NCI-H526 treated with DMSO at 0.1 percent for 48 hours (cell line): ENCODE results near the gene COL24A1.
"Not testable (repeated sequence)": the region's sequence is repeated elsewhere in the genome, so short reads cannot be mapped to it uniquely, and the experiment has no call there.

Source experiments
- DNase-seq: peaks from one replicate; lab custom pipeline; 2025; lab: John Stamatoyannopoulos, UW

COL24A1 gene

DNA sequence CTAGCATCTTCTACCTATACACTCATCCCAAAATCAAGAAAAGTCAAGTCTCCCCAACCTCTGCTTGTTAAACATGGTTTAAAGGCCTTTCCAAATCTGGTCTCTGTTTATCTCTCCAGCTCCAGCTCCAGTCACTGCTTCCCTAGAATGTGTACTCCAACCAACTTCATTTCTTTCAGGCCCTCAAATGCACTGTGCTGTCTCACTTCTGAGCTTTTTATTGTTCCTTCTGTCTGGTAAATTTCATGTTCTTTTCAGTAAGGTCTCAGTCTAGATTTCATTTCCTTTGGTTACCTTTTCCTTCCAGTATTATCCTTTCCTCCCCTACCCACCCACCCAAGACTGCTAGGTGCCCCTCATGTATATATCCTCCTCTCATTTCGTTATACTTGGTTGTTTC lies 3.7 kb downstream of the COL24A1 start:
- DNase-seq = no peak

DNA sequence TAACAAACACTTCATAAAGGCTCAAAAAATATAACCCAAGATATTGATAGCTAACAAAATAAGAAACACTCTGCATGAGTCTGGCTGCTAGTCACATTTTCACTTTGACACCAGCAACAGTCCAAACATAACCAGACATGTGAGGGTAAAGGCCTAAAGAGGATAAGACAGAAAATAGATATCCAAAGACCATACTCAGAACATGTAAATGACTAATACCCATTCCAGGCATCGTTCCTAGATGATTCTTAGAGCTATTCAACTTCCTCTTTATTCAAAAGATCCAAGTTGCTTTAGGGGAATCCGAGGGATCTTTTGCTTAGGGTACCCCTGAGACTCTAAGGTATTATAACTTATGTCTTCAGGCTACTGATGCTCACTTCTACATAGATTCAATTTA lies 5.1 kb downstream of the COL24A1 start:
- DNase-seq = no peak

DNA sequence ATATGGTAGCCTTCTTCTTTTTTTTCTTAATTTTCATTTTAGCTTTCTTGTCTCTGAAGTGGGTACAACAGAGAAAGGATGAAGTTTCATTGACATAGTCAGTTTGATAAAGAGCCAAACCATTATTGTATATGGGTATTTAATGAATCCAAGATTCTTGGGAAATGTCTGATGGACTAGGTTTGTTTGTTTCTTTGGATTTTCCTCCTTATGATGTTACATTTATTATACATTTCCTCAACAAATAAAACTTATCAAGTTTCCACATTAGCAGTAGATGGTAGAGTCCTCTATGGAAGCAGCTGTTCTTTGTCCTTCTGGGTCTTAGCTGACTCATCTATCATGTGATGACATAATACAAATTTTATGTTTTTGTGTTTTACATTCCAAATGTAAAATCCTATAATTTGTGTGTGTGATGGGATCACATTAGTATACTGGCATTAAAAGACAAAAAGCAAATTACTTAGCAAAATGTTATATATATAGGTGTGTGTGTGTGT lies 6.0 kb downstream of the COL24A1 start:
- no peak for DNase-seq

DNA sequence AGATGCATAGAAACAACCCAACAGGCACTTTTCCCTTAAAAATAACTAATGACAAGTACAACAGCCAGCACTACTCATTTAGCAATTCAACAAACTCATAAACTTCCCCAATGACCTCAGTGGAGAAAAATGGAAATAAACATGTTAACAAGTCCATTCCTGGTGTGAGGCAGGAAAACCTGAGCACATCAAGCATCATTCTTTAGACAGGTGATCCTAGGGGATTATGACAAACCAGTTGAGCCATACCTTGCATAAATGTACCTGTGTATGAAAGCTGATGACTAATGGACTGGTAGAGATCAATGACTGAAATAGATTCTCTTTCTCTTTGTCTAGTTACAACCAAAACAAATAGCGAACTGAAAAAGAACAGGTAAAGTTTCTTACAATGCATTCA lies 7.0 kb downstream of the COL24A1 start:
- no peak for DNase-seq

DNA sequence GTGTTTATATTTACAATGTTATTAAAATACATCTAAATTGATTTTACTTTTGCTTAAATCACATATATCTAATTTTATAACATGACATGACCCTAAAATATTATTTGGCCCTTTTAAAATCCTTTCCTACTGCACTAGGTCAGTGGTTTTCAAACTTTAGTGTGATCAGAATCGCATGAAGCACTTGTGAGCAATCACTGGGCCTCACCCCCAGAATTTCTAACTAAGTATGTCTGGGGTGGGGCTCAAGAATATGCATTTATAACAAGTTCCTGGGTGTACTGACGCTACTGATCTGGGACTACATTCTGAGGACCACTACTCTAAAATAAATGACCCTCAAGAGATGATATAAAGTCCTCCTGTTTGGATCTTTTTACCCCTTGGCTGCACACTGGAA lies 8.8 kb downstream of the COL24A1 start:
- DNase-seq = no peak

DNA sequence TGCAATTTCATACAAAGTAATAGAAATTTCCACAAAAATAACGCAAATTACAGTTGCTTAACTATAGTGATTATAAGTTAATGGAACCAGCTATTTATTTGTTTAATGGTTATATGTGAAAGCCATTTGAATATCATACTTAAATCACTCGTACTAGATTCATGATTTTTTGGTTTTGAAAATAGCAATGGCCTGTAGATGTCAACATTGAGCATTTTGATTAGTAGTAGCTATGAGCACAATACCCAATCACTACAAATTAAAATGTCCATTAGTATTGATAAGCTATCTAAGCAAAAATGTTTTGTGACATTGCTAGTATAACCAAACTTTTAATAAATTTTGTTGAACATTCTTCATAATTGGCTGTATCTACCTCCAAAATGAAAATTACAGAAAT lies 10.0 kb downstream of the COL24A1 start:
- no peak for DNase-seq

DNA sequence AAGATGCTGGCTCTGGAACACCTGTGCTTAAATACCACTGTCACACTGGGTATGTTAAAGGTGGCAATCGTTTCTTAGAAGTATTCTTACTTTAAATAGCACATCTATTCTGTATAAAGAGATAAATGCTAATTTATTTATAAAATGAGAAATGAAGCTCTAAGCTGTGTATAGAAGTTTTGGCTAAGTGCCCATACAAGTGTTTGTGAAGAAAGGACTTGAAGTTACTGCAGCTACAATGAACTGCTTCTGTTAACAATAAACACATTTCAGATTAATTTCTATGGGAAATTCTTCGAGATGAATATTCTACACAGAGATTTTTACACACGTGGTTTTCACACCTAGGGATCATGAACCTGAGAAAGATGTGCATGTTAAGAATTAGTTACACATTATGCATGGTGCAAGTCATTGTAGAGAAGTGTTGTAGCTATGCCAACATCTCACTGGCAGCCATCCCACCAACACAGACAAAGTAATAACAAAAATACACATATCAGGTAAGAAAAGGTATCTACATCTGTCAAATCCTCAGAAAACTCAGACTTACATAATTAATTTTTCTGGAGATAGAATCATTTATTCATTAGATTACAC lies 16.2 kb downstream of the COL24A1 start:
- no peak for DNase-seq

DNA sequence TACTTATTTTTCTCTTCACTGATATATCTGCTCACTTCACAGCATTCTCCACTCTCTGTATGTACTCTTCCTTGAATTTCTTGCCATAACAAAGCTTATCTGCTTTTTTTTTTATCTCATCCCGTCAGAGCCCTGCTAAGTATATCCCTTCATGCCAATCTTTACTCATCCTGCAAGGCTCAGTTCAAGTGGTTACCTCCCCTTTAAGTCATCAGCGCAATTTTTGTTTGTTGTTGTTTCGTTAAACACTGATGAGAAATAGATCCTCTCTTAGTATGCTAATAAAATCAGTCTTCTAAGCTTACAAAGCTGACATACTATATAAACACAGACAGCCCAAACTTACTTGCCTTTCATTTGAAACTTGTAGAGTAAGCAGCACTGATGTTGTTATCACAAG lies 17.8 kb downstream of the COL24A1 start:
- no peak for DNase-seq

DNA sequence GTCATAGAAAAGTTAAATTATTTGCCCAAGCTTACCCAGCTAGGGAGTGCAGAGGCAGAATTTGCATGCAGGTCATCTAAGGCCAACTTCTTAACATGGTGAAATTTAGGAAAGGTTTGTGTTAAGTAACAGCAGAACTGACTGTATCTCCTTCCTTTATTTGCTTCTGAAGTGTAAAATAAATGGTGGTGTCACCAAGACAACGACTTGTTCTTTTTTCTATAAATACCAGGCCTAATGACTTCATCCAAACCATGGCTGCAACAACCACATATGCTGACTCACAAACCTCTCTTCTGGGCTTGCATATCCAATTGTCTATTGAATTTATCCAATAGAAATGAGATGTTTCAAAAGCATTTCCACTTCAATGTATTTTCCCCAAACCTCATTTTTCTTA lies 19.1 kb downstream of the COL24A1 start:
- no peak for DNase-seq

DNA sequence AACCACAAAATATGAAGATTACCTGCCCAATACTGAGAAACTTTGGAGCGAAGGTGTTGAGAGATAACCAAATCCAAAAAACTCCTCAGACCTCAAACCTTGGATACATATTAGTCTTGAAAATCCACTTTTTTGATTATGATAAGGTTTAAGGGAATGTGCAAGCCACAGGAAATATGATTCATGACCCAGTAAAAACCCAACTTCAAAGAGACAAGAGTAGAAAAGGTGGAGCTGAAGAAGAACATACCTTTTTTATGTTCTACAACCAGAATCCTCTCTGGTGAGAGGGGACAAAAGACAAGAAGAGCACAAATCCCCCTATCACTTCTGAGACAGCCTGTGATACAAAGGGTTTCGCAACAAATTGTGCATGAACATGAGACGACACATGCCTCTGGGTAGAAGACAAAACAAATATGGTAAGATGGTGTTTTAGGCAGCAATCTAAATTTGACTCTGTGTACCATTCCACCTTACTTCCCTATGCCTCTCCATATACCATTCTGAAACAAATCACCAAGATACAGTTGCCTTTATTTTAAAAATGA lies 37.3 kb downstream of the COL24A1 start:
- DNase-seq = no peak

DNA sequence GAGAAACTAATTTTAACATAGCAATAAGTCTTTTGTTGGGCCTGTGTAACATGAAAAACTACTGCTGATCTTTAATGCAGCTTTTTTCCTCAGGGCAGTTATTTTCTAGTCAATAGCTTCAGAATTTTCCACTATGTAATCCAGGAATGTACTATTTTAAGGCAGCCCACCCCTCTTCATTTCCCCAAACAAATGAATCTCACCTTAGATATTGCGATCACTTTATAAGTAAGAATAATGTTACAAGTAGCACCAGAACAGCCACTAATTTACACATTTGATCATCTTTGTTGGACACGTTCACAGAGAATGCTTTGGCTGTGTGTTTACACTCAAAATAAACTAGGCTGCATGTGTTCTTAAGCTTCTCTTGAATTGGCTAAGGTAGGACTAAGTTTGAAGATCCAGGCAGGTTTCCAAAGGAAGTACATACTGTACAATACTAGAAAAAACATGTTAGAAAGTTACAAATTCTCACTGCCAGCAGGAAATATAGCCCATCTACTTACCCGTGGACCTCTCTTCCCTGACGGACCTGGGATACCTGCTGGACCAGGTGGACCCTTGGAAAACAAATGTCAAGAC lies 41.7 kb downstream of the COL24A1 start:
- DNase-seq = no peak

DNA sequence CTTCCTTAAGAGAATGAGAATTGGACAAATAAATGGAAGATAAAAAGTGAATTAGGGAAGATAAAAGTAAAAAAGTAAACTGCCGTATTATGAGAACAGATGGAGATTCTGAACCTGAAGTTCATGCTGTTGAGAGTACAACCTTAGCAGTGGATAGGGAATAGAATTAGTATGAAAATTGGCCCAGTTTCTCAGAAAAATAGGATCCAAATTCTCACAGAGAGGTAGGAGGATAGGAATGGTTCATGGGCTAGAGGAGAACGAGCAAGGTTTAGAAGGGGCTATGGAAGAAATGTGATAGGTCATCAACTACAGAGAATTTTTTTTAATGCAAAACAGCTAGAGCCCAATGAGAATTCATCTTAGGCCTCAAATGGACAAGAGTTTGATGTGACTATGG lies 42.3 kb downstream of the COL24A1 start:
- DNase-seq = no peak

DNA sequence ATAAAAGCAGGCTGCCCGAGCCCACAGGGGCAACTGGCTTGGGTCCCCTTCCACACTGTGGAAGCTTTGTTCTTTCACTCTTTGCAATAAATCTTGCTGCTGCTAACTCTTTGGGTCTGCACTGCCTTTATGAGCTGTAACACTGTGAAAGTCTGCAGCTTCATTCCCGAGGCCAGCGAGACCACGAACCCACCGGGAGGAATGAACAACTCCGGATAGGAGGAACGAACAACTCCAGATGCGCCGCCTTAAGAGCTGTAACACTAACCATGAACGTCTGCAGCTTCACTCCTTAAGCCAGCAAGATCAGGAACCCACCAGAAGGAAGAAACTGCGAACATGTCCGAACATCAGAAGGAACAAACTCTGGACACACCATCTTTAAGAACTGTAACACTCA lies 45.0 kb downstream of the COL24A1 start:
- DNase-seq = not testable (repeated sequence)

DNA sequence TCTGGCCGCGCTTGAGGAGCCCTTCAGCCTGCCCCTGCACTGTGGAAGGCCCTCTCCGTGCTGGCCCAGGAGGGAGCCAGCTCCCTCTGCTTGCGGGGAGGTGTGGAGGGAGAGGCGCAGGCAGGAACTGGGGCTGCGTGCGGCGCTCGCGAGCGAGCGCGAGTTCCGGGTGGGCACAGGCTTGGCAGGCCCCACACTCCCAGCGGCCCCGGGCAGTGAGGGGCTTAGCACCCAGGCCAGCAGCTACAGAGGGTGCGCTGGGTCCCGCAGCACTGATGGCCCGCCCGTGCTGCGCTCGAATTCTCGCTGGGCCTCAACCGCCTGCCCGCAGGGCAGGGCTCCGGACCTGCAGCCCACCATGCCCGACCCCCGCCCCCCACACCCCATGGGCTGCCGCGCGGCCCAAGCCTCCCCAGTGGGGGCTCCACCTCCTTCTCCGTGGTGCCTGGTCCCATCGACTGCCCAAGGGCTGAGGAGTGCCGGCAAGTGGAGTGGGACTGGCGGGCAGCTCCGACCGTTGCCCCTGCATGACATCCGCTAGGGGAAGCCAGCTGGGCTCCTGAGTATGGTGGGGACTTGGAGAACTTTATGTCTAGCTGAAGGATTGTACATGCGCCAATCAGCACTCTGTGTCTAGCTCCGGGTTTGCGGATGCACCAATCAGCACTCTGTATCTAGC lies 46.0 kb downstream of the COL24A1 start:
- DNase-seq = no peak

DNA sequence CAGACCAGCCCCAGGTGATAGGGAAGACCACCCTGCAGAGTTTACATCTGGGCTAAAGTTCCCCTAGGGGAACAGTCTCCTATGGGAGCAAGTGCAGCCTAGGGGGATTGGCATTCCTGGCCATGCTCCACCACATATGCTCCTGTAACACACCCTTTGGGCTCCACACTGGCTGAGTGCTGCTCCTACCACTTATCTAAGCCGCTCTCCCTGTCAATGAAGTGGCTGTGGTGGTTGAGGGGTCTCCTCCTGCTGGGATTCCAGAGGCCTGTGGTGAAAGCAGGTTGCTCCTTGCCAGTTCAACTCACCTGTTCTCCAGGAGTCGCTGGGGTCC lies 51.1 kb downstream of the COL24A1 start:
- no peak for DNase-seq

DNA sequence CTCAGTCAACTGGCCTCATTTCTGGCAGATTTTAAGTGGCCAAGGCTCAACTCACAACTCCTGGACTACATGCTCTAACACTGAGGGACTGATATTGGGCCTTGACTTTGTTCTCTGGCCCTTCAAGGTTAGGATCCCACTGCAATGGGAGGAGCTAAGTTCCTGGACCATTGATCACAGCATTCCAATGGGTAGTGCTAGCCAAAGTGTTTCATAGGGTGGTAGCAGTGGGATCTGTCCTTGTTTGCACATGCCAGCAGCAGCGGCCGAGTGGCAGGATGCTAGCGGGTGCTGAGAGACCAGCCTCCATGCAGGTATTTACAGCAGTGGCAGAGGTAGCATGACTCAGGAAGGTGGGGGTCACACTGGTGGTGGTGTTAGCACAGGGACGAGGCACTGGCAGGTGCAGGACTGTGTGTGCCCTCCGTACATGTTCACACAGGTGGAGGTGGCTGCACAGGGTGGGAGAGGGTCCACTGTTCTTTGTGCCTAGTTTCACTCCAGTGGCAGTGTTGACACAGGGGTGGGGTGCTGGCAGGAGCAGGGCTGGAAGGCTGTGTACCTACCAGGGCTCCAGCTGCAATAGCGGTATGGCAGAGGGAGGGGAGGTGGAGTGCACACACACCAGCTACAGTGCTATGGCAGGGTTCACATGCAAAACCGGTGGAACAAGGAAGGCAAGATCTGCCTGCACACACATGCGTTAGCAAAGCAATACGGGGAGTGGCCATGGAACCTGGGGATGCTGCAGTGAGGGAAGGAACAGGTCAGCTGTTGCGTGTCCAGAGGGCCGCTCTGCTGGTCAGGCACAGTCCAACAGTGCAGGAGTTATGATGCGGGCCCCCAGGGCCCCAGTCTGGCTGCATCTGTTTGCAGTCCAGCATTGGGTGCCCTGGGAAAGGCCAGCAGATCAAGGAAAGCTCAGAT lies 51.7 kb downstream of the COL24A1 start:
- peak; percentile 73 for DNase-seq

DNA sequence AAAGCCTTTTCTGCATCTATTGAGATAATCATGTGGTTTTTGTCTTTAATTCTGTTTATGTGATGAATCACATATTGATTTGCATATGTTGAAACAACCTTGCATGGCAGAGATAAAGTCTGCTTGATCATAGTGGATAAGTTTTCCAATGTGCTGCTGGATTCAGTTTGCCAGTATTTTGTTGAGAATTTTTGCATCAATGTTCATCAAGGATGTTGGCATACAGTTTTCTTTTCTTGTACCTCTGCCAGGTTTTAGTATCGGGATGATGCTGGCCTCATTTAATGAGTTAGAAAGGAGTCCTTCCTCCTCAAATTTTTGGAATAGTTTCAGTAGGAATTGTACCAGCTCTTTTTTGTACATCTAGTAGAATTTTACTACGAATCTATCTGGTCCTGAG lies 55.0 kb downstream of the COL24A1 start:
- DNase-seq = no peak

DNA sequence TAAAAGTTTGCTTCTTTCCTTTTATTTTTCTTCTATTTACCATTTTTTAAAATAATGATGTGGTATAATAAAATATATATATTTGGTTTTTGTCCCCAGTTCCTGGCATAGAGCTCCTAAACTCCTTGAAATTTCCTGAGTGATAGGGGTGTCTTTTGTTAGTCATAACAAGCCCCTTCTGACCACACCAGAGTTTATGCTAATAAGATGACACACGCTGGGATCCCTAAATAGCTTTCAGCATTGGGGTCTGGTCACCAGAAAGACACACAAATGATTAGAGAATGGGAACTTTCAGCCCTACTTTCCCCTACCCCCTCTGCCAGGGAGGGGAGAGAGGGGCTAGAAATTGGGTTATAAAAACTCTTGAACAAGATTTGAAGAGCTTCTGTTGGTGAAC lies 56.2 kb downstream of the COL24A1 start:
- DNase-seq = no peak

DNA sequence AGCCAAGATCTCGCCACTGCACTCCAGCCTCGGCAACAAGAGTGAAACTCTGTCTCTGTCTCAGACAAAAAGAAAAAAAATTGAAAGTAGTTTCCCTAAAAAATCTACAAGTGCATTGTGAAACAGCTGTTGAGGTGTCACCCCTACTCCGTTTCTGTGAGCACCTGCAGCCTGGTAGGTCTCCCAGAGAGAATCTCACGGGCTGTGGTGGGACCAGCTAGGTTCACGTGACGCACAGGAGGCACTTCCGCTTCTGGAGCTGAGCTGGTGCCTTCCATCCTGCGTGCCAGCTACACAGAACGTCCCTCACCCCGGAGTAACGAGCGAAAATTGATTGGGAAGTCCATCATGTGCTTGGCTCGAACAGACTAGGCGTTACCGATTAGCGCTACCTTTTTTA lies 66.8 kb downstream of the COL24A1 start:
- DNase-seq = no peak

DNA sequence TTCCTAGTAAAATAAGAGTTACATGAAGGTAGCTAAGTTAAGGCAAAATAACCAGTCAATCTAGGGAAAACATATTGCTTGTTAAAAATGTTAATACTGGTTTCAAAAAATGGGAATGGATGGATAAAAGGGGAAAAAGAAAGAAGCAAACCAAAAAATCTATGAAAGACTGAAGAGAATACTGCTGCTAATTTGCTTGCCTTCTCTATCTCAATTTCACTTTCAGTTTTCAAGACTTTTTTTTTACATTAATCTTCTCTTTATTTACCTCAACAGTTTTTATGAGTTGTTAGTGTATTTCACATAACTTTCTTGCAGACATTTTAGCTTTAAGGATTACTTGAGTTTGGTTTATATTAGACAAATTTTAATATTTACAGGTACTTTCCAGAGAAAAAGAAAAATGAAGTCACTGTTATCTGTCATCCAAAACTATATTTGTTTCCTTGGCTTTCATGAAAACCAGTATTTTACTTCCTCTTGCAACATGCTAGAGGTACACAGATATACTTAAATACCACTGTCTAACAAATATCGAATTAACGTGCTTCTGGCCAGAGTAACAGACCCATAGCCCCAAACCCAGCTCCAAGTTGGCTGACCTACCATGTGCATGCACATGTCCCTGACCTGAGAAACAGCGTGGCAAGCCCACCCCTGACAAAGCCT lies 70.7 kb downstream of the COL24A1 start:
- DNase-seq = no peak

DNA sequence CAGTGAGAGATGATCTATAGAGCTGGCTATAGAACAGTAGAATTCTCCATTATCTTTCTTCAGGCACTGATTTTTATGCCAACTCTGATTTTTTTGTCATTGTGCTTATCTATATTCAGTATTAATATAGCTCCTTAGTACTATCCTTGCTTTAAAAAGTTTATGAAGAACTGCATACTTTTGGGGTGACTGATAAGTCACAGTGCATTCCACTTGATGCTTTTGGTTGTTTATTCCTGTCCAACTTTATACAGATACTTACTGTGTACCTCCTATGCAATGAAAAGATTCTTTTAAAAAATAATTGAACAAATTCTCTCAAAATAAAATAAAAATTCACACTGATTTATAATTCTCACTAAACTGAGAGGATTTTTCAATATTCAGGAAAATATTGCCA lies 71.6 kb downstream of the COL24A1 start:
- no peak for DNase-seq

DNA sequence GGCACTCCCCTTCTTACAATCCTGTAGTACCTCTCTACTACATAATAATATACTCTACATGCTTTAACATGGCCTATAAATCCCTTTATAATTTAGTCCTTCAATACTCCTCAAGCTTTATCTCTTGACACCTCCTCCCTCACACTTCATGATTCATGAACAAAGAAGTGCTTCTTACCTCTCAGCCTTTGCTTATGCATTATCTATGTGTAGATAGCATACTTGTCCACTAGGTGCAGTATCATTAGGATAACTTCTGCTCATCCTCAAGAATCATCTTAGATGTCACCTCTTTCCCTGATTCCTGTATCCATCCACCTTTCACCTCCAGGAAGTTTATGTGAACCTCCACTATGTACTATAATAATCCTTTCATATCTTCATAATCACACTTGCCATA lies 74.4 kb downstream of the COL24A1 start:
- no peak for DNase-seq
